ENCODE measurements around the gene C13orf42.

- TF ChIP-seq CTCF (conservative IDR thresholded peaks at IDR 0.05; ENCODE audit: low read length) (no peak), EZH2phosphoT487 (IDR thresholded peaks at IDR 0.05; ENCODE audit: borderline replicate concordance) (no peak)
Measured at GRCh38 chr13:51034906-51035305, 76.2 kb downstream of the C13orf42 start.
